Cardiac atrium fibroblast (primary cell): ENCODE measurements around the gene PCNX4. TPM values are rescaled to one million over a fixed set of nuclear protein-coding genes. Genes with fewer than 3 reads are reported as not detected.

Experiments
- total RNA-seq: library from RNA; depleted of rRNA; stranded (reverse); fragments of >200 nt; gene quantifications from 2 replicates; pipeline ENCODE4 v1.2.3, GENCODE V29; 2015

PCNX4 gene
- 26.9 and 30.8 TPM in 2 replicates for total RNA-seq

GRCh38 chr14:60091550-60092525 is at the start of gene PCNX4:
Gene PCNX4, plus strand, starts transcription at chr14:60091923. Its CDS starts 15,716 bp downstream, at chr14:60107639.

DNA sequence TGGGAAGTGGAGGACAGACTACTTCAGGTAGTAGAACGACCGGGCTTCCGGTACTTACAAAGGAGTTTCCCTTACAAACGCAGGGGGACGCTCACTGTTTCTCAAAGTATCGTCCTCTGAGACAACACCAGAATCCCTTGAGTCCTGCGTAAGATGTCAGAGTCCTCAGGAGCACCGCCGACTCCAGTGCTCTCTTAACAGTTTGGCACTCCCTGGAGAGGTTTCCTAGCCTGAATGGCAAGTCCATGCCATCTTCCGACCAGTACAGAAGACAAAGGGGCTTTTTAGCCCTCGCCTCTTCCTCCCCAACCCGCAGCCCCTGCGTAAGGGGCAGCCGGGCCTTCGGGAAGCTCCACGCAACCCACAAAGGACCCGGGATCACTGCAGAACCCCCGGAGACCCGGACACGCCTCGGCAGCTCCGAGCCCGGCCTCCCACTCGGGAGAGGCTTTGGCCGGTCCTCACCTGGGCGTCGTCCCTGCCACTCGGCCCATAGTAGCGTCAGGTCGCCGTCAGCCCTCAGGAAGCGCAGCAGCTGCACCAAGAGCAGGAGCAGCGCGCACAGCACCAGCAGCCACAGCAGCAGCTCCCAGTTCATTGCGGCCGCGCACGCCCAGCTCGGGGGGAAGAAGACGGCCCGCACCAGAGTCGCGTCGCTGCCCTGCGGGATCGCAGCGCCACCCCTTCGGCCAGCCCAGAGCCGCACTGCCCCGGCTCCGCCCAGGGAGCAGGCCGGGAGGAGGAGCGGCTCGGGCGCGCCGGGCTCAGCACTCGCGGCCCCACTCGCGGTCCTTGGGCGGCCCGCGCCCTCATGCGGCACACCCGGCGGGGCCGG is 73.2 kb downstream of the PCNX4 start, which contains the start of gene DHRS7:
DHRS7 (minus strand) TSS at position 687 of the 835 bp plus-strand sequence; CDS start at position 598, 89 bp downstream.

Other genes starting within 250 kb of the PCNX4 start
- gene RTN1, start 221.1 kb upstream of the PCNX4 start, total RNA-seq = 0.16 and 0.18 TPM in 2 replicates
- not detected in 2 replicates for gene LRRC9, start 171.8 kb upstream of the PCNX4 start, total RNA-seq
- 33.6 and 33.9 TPM in 2 replicates for gene DHRS7, start 73.5 kb downstream of the PCNX4 start, total RNA-seq
- gene PPM1A, start 157.3 kb downstream of the PCNX4 start, total RNA-seq = 12.0 and 13.4 TPM in 2 replicates